ENCODE data around the gene SHLD1.

Gene SHLD1

DNA sequence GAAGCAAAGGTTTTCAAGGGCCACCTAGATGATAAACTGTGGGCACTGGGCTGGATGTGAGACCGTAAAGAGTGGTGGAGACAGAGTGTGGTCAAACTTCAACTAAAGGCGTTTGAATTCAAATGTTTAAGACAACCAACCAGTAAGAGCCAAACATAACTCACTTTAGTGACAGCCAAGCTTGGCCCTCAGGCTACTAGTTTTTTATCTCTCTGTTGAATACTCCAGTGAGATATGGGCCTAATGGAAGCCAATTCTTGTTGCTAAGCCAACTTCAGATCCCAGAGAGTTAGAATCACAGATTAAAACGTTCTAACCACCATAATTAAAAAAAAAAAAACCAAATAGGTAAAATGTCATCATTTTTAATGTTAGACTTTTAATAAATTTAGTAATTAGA, 142.9 kb downstream of the SHLD1 start:
- DNase-seq (ENCODE audit: low spot score) = no peak

DNA sequence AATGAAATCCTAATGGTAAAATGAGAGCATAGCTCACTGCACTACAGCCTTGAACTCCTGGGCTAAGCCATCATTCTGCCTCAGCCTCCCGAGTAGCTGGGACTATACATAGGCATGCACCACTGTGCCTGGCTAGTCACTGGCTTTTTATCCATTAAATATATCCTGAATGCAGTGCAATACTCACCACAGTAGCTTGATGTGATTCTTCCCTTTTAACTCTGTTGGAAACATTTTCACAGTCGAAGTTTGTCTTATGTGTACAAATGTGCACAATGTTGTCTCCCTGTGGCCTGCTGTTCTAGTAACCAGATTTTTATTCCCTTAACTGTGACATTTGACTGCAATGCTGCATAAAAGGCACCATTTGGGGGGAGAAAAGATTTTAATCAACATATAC, 143.4 kb downstream of the SHLD1 start:
- DNase-seq (ENCODE audit: low spot score) = no peak

DNA sequence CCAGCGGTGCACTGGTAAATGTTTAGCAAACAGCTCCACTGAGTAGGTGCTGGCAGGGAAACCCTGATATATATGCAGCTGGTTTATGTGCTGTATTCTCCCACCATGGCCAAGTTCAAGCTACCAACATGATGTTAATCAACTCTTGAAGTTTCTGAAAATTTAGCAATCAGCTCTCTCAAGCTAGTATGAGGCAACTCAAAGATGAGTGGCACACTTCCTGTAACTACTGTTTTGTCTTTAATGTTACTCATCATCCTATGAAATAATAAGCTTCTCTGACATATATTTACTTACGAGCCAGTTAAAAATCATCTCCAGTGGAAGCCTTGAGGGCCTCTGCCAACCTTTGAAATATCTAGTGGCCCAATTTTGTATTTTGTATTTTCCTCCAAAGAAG, 145.4 kb downstream of the SHLD1 start:
- DNase-seq (ENCODE audit: low spot score) = no peak

DNA sequence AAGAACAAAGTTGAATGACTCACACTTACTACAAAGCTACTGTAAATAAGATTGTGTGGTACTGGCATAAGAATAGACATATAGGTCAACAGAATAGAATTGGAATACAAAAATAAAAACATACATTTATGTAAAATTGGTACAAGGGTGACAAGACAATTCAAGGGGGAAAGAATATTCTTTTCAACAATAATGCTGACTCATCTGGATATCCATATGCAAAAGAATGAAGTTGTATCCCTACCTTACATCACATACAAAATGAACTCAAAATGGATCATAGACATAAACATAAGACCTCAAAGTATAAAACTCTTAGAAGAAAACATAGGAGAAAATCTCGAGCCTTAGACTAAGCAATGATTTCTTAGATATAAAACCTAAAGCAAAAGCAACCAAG, 149.2 kb downstream of the SHLD1 start:
- no peak for DNase-seq (ENCODE audit: low spot score)

DNA sequence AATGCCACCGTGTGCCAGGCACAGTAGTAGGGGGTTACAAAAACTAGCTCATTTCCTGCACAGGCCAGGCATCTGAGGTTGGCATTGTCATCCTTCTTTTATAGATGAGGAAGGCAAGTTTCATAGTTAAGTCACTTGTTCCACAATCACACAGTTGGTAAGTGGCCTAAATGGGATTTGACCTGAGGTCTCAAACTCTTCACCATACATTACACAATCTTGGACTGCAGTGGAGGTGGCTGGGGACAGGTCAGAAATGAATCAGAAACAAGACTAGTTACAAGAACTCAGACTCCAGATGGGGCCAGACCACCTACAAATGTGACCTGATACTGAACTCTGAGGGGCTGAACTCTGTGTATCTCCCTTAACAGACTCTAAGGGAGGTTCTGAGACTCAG, 150.7 kb downstream of the SHLD1 start:
- no peak for DNase-seq (ENCODE audit: low spot score)

DNA sequence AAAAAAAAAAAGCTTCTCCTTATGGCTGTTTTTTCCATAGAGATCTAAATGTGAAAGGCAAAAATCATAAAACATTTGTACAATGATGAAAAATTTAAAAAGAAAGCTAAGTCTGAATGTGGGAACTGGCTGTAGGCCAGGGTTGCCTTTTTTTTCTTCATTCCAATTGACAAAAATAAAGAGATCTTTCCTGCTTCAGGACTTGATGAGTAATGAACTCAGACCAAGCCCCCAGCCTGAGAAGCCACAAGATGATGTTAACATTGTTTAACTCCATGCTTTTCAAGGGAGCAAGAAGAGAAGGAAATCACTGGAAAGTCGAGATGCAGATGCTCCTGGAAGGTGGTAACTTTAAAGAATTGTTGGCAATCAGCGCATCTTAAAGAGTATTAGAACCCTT, 158.8 kb downstream of the SHLD1 start:
- no peak for DNase-seq (ENCODE audit: low spot score)

DNA sequence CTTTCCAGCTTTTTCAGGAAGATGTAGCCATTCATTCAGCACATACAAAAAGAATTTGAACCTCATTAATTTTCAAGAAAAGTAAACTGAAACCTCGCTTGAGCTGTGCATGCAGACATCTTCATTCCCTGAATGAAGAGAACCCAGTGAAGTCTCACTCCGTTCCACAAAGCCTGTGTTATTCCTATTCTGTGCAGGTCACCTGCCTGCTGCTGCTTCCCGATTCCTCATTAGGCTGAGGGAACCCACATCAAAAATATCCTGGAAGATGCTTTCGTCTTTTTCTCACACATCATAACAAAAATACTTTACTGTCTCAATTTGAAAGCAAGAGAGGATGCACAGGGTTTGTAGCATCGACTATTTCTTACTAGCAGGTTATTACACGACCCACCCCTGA, 160.0 kb downstream of the SHLD1 start:
- DNase-seq (ENCODE audit: low spot score) = no peak

DNA sequence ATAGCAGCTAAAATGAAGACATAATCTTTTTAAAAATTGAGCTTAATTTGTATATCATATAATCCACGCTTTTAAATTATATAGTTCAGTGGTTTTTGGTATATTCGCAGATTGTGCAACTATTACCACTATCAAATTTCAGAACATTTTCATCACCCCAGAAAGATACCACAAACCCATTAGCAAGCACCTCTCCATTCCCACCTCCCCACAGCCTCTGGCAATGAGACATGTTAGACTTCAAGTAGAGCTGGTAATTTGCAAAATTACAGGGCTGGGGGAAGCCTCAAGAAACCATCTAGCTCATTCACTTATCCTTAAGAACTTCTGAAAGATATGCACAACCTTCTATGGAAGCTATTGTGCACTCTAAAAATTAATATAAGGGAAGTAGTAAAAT, 163.0 kb downstream of the SHLD1 start:
- DNase-seq (ENCODE audit: low spot score) = no peak

Data from CD4-positive, alpha-beta T cell treated with Interleukin-6 at 100 ng/mL for 8 hours (primary cell).